Measurements from ENCODE around the gene C20orf202.
A peak's percentile ranks its signal among the peaks of the same experiment; 100 is the strongest.
"Not testable (repeated sequence)": the region's sequence is repeated elsewhere in the genome, so short reads cannot be mapped to it uniquely, and the experiment has no call there.

Gene C20orf202

GRCh38 chr20:1225783-1226654 lies 22.8 kb downstream of the C20orf202 start, which contains the start of gene RAD21L1:
TSS of gene RAD21L1 (plus strand) at chr20:1226044. CDS start at chr20:1228454, 2,410 bp downstream.
- FAIRE-seq (no peak), DNase-seq (ENCODE audit: insufficient read length, low spot score) (peak; percentile 90)
- TF ChIP-seq POLR2A (IDR thresholded peaks at IDR 0.05; ENCODE audit: low read depth, low read length): peak; percentile 77

GRCh38 chr20:1229541-1229940 lies 26.3 kb downstream of the C20orf202 start:
- no peak for DNase-seq (ENCODE audit: insufficient read length, low spot score)
- no peak for FAIRE-seq
- no peak for TF ChIP-seq POLR2A (IDR thresholded peaks at IDR 0.05; ENCODE audit: low read depth, low read length)

- no peak for TF ChIP-seq POLR2A (IDR thresholded peaks at IDR 0.05; ENCODE audit: low read depth, low read length)
- FAIRE-seq: no peak
- DNase-seq (ENCODE audit: insufficient read length, low spot score): no peak
Observed at GRCh38 chr20:1232286-1233111, 29.2 kb downstream of the C20orf202 start.

- FAIRE-seq (no peak), DNase-seq (ENCODE audit: insufficient read length, low spot score) (no peak)
- TF ChIP-seq POLR2A (IDR thresholded peaks at IDR 0.05; ENCODE audit: low read depth, low read length): no peak
Observed at GRCh38 chr20:1240549-1240948, 37.3 kb downstream of the C20orf202 start.

- FAIRE-seq (no peak), DNase-seq (ENCODE audit: insufficient read length, low spot score) (no peak)
- TF ChIP-seq POLR2A (IDR thresholded peaks at IDR 0.05; ENCODE audit: low read depth, low read length): no peak
Observed at GRCh38 chr20:1241456-1241855, 38.2 kb downstream of the C20orf202 start.

GRCh38 chr20:1242099-1242498 lies 38.8 kb downstream of the C20orf202 start:
- peak; percentile 53 for FAIRE-seq
- DNase-seq (ENCODE audit: insufficient read length, low spot score): no peak
- TF ChIP-seq POLR2A (IDR thresholded peaks at IDR 0.05; ENCODE audit: low read depth, low read length): no peak

GRCh38 chr20:1242530-1242929 lies 39.3 kb downstream of the C20orf202 start:
- TF ChIP-seq POLR2A (IDR thresholded peaks at IDR 0.05; ENCODE audit: low read depth, low read length): no peak
- peak; percentile 50 for DNase-seq (ENCODE audit: insufficient read length, low spot score)
- peak; percentile 100 for FAIRE-seq

GRCh38 chr20:1245578-1245977 lies 42.3 kb downstream of the C20orf202 start:
- no peak for TF ChIP-seq POLR2A (IDR thresholded peaks at IDR 0.05; ENCODE audit: low read depth, low read length)
- no peak for DNase-seq (ENCODE audit: insufficient read length, low spot score)
- FAIRE-seq: no peak

- DNase-seq (ENCODE audit: insufficient read length, low spot score) (no peak), FAIRE-seq (no peak)
- no peak for TF ChIP-seq POLR2A (IDR thresholded peaks at IDR 0.05; ENCODE audit: low read depth, low read length)
Observed at GRCh38 chr20:1247689-1248088, 44.4 kb downstream of the C20orf202 start.

GRCh38 chr20:1250282-1250681 lies 47.0 kb downstream of the C20orf202 start:
- not testable (repeated sequence) for DNase-seq (ENCODE audit: insufficient read length, low spot score); FAIRE-seq

- FAIRE-seq: no peak
- no peak for DNase-seq (ENCODE audit: insufficient read length, low spot score)
- TF ChIP-seq POLR2A (IDR thresholded peaks at IDR 0.05; ENCODE audit: low read depth, low read length): no peak
Observed at GRCh38 chr20:1252416-1252815, 49.2 kb downstream of the C20orf202 start.

- DNase-seq (ENCODE audit: insufficient read length, low spot score) (no peak), FAIRE-seq (no peak)
- no peak for TF ChIP-seq POLR2A (IDR thresholded peaks at IDR 0.05; ENCODE audit: low read depth, low read length)
Observed at GRCh38 chr20:1254254-1254653, 51.0 kb downstream of the C20orf202 start.

- no peak for FAIRE-seq
Observed at GRCh38 chr20:1255675-1256074, 52.4 kb downstream of the C20orf202 start.

More at GRCh38 chr20:1255675-1256074, 52.4 kb downstream of the C20orf202 start:
- no peak for DNase-seq (ENCODE audit: insufficient read length, low spot score)
- no peak for TF ChIP-seq POLR2A (IDR thresholded peaks at IDR 0.05; ENCODE audit: low read depth, low read length)
